PC-9 (cell line): ENCODE data around the gene CCAR1. TPM values are rescaled to one million over a fixed set of nuclear protein-coding genes. Genes with fewer than 3 reads are reported as not detected.
"Not testable (repeated sequence)": the region's sequence is repeated elsewhere in the genome, so short reads cannot be mapped to it uniquely, and the experiment has no call there.

Source experiments
- BruUV-seq: library from RNA; stranded (reverse); fragments of 400-500 nt; replicated peaks from 2 replicates; lab custom pipeline; 2021; lab: Mats Ljungman, UMichigan
- CTCF ChIA-PET: fragments of 300-600 bp; sonication (Branson Sonifier 250); formaldehyde crosslinking; loops from one replicate; lab custom pipeline; 2022; ENCODE audit warnings: antibody characterized with exemption; lab: Charles Lee
- POLR2A ChIA-PET: fragments of 300-600 bp; sonication (Branson Sonifier 250); formaldehyde crosslinking; loops from one replicate; lab custom pipeline; 2022; ENCODE audit warnings: antibody characterized with exemption; ENCODE audit not compliant: unreplicated experiment; lab: Charles Lee
- DNase-seq, 2 experiments: peaks; one replicate each; pipeline versions ENCODE4 v3.0.0 to v3.0.0-alpha.2; 2015 to 2022; ENCODE audit warnings: mixed read lengths in 1 of 2
- H2AFZ ChIP-seq: fragments of 200-600 bp; sonication (generic); 2 replicates; pipeline ENCODE4 v1.8.1; 2017; ENCODE audit warnings: antibody characterized with exemption
- H3F3A ChIP-seq: fragments of 200-600 bp; sonication (generic); 2 replicates; pipeline ENCODE4 v1.8.1; 2017; ENCODE audit warnings: antibody characterized with exemption, mild to moderate bottlenecking, low read depth; ENCODE audit not compliant: insufficient read depth
- H3K27ac ChIP-seq: fragments of 200-600 bp; sonication (generic); 2 replicates; pipeline ENCODE4 v1.6.1; 2016; ENCODE audit warnings: mixed run types
- H3K27me3 ChIP-seq: fragments of 200-600 bp; sonication (generic); 2 replicates; pipeline ENCODE4 v1.6.1; 2016; ENCODE audit warnings: low read depth, mixed run types; ENCODE audit not compliant: insufficient read depth
- H3K36me3 ChIP-seq: fragments of 200-600 bp; sonication (generic); 2 replicates; pipeline ENCODE4 v1.6.1; 2016; ENCODE audit warnings: low read depth, mixed run types
- H3K4me1 ChIP-seq: fragments of 200-600 bp; sonication (generic); replicated peaks from 2 replicates; pipeline ENCODE4 v1.6.1; 2016; ENCODE audit warnings: mixed run types; ENCODE audit not compliant: insufficient read depth
- H3K4me2 ChIP-seq: fragments of 200-600 bp; sonication (generic); 2 replicates; pipeline ENCODE4 v1.6.1; 2017; ENCODE audit warnings: mixed run types
- H3K4me3 ChIP-seq: fragments of 200-600 bp; sonication (generic); 2 replicates; pipeline ENCODE4 v1.6.1; 2016; ENCODE audit warnings: mixed run types
- H3K79me2 ChIP-seq: fragments of 200-600 bp; sonication (generic); 2 replicates; pipeline ENCODE4 v1.6.1; 2017; ENCODE audit warnings: low read depth, mixed run types
- H3K9me2 ChIP-seq: fragments of 200-600 bp; sonication (generic); 2 replicates; pipeline ENCODE4 v1.8.1; 2017; ENCODE audit warnings: mild to moderate bottlenecking; ENCODE audit not compliant: insufficient read depth
- H3K9me3 ChIP-seq: fragments of 200-600 bp; sonication (generic); 2 replicates; pipeline ENCODE4 v1.8.1; 2016; ENCODE audit warnings: low read depth; ENCODE audit not compliant: insufficient read depth
- H4K20me1 ChIP-seq: fragments of 200-600 bp; sonication (generic); 2 replicates; pipeline ENCODE4 v1.8.1; 2017; ENCODE audit not compliant: insufficient read depth
- EZH2 ChIP-seq: fragments of 200-600 bp; sonication (generic); IDR thresholded peaks from 2 replicates; pipeline ENCODE4 v1.8.0; 2017; ENCODE audit warnings: antibody characterized with exemption, low read depth
- intact Hi-C: fragments of 100-400 bp; cut with micrococcal nuclease; formaldehyde crosslinking; loops from one replicate; pipeline ENCODE4 v1.10.0; 2022; ENCODE audit not compliant: unreplicated experiment
- total RNA-seq: library from RNA; stranded (reverse); gene quantifications from 2 replicates; pipeline ENCODE4 v1.2.3, GENCODE V29; 2021
- TF ChIP-seq, protein P1 (sequence below): fragments of 200-600 bp; sonication (generic); conservative IDR thresholded peaks from 2 replicates; pipeline ENCODE4 v1.6.1; 2017; ENCODE audit warnings: mixed run types, antibody characterized with exemption, mild to moderate bottlenecking, moderate library complexity

The CCAR1 gene
- total RNA-seq, 1 experiment from 2014 or later: 98.3 TPM

- no peak overlapping the region for H3K27ac ChIP-seq
- no peak for DNase-seq
- H3K27me3 ChIP-seq: no peaks in the 10 kb centered on the region
- no peak overlapping the region for H2AFZ ChIP-seq
- no peaks in the 10 kb centered on the region for H3K79me2 ChIP-seq
- intact Hi-C loops: no loop called here
- no TSS peak for BruUV-seq
- ChIA-PET POLR2A (no interaction called here), CTCF (no interaction called here)
- H4K20me1 ChIP-seq: no peaks in the 10 kb centered on the region
- no peak for TF ChIP-seq EZH2
- TF ChIP-seq, protein P1, sequence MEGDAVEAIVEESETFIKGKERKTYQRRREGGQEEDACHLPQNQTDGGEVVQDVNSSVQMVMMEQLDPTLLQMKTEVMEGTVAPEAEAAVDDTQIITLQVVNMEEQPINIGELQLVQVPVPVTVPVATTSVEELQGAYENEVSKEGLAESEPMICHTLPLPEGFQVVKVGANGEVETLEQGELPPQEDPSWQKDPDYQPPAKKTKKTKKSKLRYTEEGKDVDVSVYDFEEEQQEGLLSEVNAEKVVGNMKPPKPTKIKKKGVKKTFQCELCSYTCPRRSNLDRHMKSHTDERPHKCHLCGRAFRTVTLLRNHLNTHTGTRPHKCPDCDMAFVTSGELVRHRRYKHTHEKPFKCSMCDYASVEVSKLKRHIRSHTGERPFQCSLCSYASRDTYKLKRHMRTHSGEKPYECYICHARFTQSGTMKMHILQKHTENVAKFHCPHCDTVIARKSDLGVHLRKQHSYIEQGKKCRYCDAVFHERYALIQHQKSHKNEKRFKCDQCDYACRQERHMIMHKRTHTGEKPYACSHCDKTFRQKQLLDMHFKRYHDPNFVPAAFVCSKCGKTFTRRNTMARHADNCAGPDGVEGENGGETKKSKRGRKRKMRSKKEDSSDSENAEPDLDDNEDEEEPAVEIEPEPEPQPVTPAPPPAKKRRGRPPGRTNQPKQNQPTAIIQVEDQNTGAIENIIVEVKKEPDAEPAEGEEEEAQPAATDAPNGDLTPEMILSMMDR: no peak
- no peak overlapping the region for H3K4me2 ChIP-seq
- no peaks in the 10 kb centered on the region for H3K4me1 ChIP-seq
- no peaks in the 10 kb centered on the region for H3K36me3 ChIP-seq
- no peak overlapping the region for H3K4me3 ChIP-seq
- H3K9me2 ChIP-seq: peaks cover 10% of the 10 kb centered on the region; the same call in 1 of the 2 replicates
- H3F3A ChIP-seq: no peaks in the 10 kb centered on the region
- no peaks in the 10 kb centered on the region for H3K9me3 ChIP-seq
Observed at GRCh38 chr10:68697106-68697505, 23.9 kb upstream of the CCAR1 start.

- Histone ChIP-seq H3K9me3 (no peaks in the 10 kb centered on the region), H3K4me3 (no peak overlapping the region), H3K27me3 (no peaks in the 10 kb centered on the region), H2AFZ (no peak overlapping the region), H3K36me3 (no peaks in the 10 kb centered on the region), H3F3A (no peaks in the 10 kb centered on the region), H3K79me2 (no peaks in the 10 kb centered on the region), H3K9me2 (peaks cover 6% of the 10 kb centered on the region; the same call in 1 of the 2 replicates), H3K4me1 (no peaks in the 10 kb centered on the region), H3K27ac (no peak overlapping the region), H4K20me1 (no peaks in the 10 kb centered on the region), H3K4me2 (no peak overlapping the region)
- intact Hi-C loops: no loop called here
- BruUV-seq: no TSS peak
- TF ChIP-seq, protein P1: no peak
- no peak for TF ChIP-seq EZH2
- POLR2A ChIA-PET: no interaction called here
- DNase-seq: no peak
- CTCF ChIA-PET: no interaction called here
Observed at GRCh38 chr10:68700197-68700596, 20.8 kb upstream of the CCAR1 start.

GRCh38 chr10:68705548-68705947 lies 15.5 kb upstream of the CCAR1 start:
- Histone ChIP-seq H3K9me3 (no peaks in the 10 kb centered on the region; the same call in 1 of the 2 replicates), H3K4me2 (no peak overlapping the region), H3K36me3 (no peaks in the 10 kb centered on the region), H3K9me2 (no peaks in the 10 kb centered on the region), H2AFZ (no peak overlapping the region), H3F3A (peaks cover 6% of the 10 kb centered on the region; the same call in 1 of the 2 replicates), H3K27me3 (no peaks in the 10 kb centered on the region), H3K79me2 (no peaks in the 10 kb centered on the region), H3K4me3 (no peak overlapping the region), H3K4me1 (no peaks in the 10 kb centered on the region), H4K20me1 (no peaks in the 10 kb centered on the region), H3K27ac (no peak overlapping the region)
- no peak for DNase-seq
- POLR2A ChIA-PET: no interaction called here
- TF ChIP-seq EZH2: no peak
- TF ChIP-seq, protein P1: no peak
- CTCF ChIA-PET: no interaction called here
- no TSS peak for BruUV-seq
- intact Hi-C loops: no loop called here

DNA sequence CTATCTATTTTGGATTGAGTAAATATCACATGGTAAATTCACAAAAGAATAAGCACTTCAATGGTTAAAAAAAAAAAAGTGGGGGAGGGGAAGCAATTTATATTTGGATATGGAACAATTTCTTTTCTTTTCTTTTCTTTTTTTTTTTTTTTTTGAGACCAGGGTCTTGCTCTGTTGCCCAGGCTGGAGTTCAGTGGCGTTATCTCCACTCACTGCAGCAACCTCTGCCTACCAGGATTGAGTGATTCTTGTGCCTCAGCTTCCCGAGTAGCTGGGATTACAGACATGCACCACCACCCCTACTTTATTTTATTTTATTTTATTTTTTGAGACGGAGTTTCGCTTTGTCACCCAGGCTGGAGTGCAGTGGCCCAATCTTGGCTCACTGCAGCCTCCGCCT lies 12.1 kb upstream of the CCAR1 start:
- H3K79me2 ChIP-seq, H3K9me2 ChIP-seq, H3K4me2 ChIP-seq, BruUV-seq, H3K27ac ChIP-seq, H2AFZ ChIP-seq, H3K27me3 ChIP-seq, H3K4me3 ChIP-seq, H3F3A ChIP-seq, intact Hi-C loops, DNase-seq, H3K4me1 ChIP-seq, H3K9me3 ChIP-seq, H3K36me3 ChIP-seq, H4K20me1 ChIP-seq: not testable (repeated sequence)
- ChIA-PET POLR2A (interaction anchor here (0.5 kb wide), 1 partner anchor 261 kb away, joined by 6 read pairs; no protein-coding TSS in a partner anchor), CTCF (interaction anchor here (0.7 kb wide), 1 partner anchor 31 kb away, joined by 4 read pairs; no protein-coding TSS in a partner anchor)

GRCh38 chr10:68713065-68713464 lies 8.0 kb upstream of the CCAR1 start:
- CTCF ChIA-PET: interaction anchor here (0.6 kb wide), 1 partner anchor 174 kb away, joined by 3 read pairs; no protein-coding TSS in a partner anchor
- H3K27me3 ChIP-seq, H3K36me3 ChIP-seq, H3K9me2 ChIP-seq, BruUV-seq, H3K9me3 ChIP-seq, H3K4me1 ChIP-seq, H3F3A ChIP-seq, H3K79me2 ChIP-seq, H3K4me2 ChIP-seq, intact Hi-C loops, H2AFZ ChIP-seq, H3K4me3 ChIP-seq, H4K20me1 ChIP-seq, H3K27ac ChIP-seq, DNase-seq, POLR2A ChIA-PET: not testable (repeated sequence)
